GM06990 (cell line): ENCODE measurements around the gene ACTR10.

Experiments
- DNase-seq: peaks from one replicate; pipeline ENCODE4 v3.0.0-alpha.2; 2011; ENCODE audit not compliant: insufficient read length; ENCODE audit errors: extremely low read depth
- H3K27me3 ChIP-seq: replicated peaks from 2 replicates; pipeline ENCODE4 v1.6.0; 2011; ENCODE audit warnings: low read length; ENCODE audit not compliant: control insufficient read depth, insufficient read depth
- H3K36me3 ChIP-seq: 2 replicates; pipeline ENCODE4 v1.5.1; 2011; ENCODE audit warnings: low read length; ENCODE audit not compliant: control insufficient read depth, insufficient read depth
- H3K4me3 ChIP-seq: replicated peaks from 2 replicates; pipeline ENCODE4 v1.5.1; 2011; ENCODE audit warnings: low read depth, mild to moderate bottlenecking, control low read depth, low read length
- TF ChIP-seq, protein P1 (sequence below): IDR thresholded peaks from 2 replicates; pipeline ENCODE4 v1.5.1; 2011; ENCODE audit warnings: low read length, control low read depth, mild to moderate bottlenecking, inconsistent platforms; ENCODE audit not compliant: insufficient read depth, poor library complexity, severe bottlenecking

Gene ACTR10

DNA sequence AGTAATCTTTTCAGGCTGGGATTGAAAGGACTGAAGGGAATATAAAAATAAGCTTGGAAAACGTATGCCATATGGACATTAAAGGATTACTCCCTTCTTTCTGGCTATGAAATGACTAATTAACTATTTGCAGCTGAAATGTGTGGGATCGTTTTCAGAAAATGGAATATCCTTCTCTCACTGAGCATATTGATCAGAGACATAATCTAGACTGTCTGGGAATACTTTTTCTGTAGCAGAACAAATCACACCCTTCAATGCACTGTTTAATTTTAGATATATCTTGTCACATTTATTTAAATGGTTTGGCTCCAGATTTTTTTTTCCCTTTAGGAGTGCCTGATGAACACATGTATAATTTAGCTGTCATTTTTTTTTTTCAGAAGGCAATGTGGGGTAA is 10.8 kb upstream of the ACTR10 start:
- TF ChIP-seq, protein P1, sequence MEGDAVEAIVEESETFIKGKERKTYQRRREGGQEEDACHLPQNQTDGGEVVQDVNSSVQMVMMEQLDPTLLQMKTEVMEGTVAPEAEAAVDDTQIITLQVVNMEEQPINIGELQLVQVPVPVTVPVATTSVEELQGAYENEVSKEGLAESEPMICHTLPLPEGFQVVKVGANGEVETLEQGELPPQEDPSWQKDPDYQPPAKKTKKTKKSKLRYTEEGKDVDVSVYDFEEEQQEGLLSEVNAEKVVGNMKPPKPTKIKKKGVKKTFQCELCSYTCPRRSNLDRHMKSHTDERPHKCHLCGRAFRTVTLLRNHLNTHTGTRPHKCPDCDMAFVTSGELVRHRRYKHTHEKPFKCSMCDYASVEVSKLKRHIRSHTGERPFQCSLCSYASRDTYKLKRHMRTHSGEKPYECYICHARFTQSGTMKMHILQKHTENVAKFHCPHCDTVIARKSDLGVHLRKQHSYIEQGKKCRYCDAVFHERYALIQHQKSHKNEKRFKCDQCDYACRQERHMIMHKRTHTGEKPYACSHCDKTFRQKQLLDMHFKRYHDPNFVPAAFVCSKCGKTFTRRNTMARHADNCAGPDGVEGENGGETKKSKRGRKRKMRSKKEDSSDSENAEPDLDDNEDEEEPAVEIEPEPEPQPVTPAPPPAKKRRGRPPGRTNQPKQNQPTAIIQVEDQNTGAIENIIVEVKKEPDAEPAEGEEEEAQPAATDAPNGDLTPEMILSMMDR, result no peak
- Histone ChIP-seq H3K4me3 (no peak overlapping the region), H3K36me3 (no peaks in the 10 kb centered on the region), H3K27me3 (no peaks in the 10 kb centered on the region)
- no peak for DNase-seq

DNA sequence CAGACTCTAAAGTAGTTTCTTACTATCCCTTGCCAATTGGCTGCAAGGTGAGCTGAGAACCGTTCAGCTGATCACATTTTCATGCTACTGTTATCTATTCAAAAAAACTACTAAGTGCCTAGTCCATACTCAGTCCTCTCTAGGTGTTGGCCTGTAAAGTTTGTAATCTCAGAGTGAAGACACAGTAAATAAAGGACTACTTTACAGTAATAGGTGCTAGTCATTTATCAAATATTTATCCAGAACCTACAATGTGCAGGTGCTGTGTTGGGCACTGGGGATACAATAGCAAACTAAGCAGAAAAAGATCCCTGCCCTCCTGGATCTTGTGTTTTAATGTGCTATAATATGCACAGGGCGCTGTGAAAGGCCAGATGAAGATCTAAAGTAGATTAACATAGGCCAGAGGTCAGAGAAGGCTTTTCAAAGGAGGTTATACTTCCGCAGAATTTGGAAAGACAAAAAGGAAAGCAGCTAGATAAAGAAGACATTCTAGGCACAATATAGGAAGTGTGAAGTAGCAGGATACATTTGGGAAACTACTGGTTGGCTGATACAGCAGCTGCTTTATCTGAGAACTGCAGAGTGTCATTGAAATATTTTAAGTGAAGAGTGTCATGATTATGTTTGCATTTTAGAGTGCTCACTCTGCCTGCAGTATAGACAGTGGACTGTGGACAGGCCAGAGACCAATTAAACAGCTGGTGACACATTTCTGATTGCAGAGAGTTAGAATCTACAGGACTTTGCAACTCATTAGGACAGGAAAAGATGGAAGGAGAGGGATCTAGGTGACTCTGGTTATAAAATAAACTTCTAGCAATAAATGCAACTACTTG is 8.0 kb upstream of the ACTR10 start:
- DNase-seq, result no peak
- H3K36me3 ChIP-seq, result no peaks in the 10 kb centered on the region
- TF ChIP-seq, protein P1, result no peak
- no peaks in the 10 kb centered on the region for H3K27me3 ChIP-seq
- H3K4me3 ChIP-seq, result no peak overlapping the region

DNA sequence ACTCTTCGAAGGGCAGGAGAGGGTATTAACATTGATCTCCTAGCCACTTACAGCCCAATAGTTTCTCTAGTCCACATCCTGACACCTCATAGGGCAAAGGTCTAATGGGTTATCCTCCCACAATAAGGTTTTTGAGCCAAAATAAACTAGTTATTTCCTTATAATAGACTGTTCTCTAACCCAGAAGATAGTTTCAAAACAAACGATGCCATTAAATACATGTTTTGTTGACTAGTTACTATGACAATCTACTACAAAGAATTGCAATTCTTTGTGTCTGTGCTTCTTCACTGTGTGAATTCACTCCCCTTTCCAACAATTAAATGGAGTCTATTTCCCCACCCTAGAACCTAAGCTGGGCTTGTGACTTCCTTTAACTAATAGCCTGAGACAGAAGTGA is 6.4 kb upstream of the ACTR10 start:
- DNase-seq, result no peak
- Histone ChIP-seq H3K27me3 (no peaks in the 10 kb centered on the region), H3K36me3 (no peaks in the 10 kb centered on the region), H3K4me3 (no peak overlapping the region)
- TF ChIP-seq, protein P1, result no peak

DNA sequence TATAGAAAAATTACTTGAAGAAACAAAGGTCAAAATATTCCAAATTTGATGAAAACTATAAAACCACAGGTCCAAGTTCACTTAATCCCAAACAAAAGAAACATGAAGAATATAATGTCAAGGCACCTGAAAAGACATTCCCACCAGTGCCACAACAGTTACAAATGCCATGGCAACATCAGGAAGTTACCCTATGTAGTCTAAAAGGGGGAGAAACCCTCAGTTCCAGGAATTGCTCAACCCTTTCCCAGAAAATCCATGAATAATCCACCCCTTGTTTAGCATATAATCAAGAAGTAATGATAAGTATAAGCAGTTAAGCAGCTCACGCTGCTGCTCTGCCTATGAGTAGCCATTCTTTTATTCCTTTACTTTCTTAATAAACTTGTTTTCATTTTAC is 3.8 kb upstream of the ACTR10 start:
- Histone ChIP-seq H3K36me3 (no peaks in the 10 kb centered on the region), H3K27me3 (no peaks in the 10 kb centered on the region), H3K4me3 (no peak overlapping the region)
- TF ChIP-seq, protein P1, result no peak
- DNase-seq, result no peak

DNA sequence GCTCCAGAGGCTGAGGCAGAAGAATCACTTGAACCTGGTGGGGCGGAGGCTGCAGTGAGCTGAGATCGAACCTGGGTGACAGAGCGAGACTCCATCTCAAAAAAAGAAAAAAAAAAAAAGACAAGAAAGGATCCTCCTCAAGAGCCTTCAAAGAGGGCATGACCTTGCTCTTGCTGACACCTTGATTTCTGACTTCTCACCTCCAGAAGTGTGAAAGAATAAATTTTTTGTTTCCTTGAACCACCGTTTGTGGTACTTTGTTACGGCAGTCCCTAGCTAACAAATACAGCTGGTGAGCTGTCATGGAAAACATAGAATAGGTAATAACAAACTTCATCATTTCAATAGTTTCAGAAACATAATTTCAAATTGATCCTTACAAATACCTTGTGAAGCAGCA is 1.9 kb upstream of the ACTR10 start:
- DNase-seq, result no peak
- Histone ChIP-seq H3K27me3 (no peaks in the 10 kb centered on the region), H3K4me3 (no peak overlapping the region), H3K36me3 (no peaks in the 10 kb centered on the region)
- TF ChIP-seq, protein P1, result no peak
